ENCODE results near the gene OVOL3.

OVOL3 gene

GRCh38 chr19:36144624-36145023, 33.7 kb downstream of the OVOL3 start:
- Histone ChIP-seq H3K36me3 (ENCODE audit: control insufficient read depth in 1 of 2, insufficient read depth in 2 of 2, low read length in 2 of 2) (peaks cover 58 to 66% of the 10 kb centered on the region in 2 experiments), H4K8ac (ENCODE audit: low read depth, low read length) (no peak overlapping the region), H3K27ac (ENCODE audit: low read depth, low read length) (no peak overlapping the region), H3K4ac (ENCODE audit: low read depth, low read length) (no peak overlapping the region), H3K4me3 (ENCODE audit: low read depth, low read length) (no peak overlapping the region), H2BK5ac (ENCODE audit: low read depth, low read length, poor library complexity) (no peak overlapping the region), H3K4me2 (ENCODE audit: low read length) (no peak overlapping the region), H2BK120ac (ENCODE audit: insufficient read depth, low read length, poor library complexity) (no peak overlapping the region), H3K9ac (ENCODE audit: low read length) (no peak overlapping the region), H3K23ac (ENCODE audit: low read length) (no peak overlapping the region), H2BK12ac (ENCODE audit: low read length) (no peak overlapping the region), H4K91ac (ENCODE audit: low read depth, low read length) (no peak overlapping the region), H3K14ac (ENCODE audit: low read length) (no peak overlapping the region), H3K9me3 (ENCODE audit: insufficient read depth, low read depth, low read length) (peaks cover 2% of the 10 kb centered on the region), H2AK5ac (ENCODE audit: low read length) (no peak overlapping the region), H3K4me1 (ENCODE audit: control insufficient read depth in 1 of 2, insufficient read depth in 2 of 2, low read length in 2 of 2) (peaks cover 6% of the 10 kb centered on the region in 2 experiments), H3K79me1 (ENCODE audit: low read length) (peaks cover 13% of the 10 kb centered on the region), H4K12ac (ENCODE audit: low read depth, low read length) (no peak overlapping the region), H2AFZ (ENCODE audit: insufficient read depth, low read length, poor library complexity) (no peak overlapping the region), H3K27me3 (ENCODE audit: insufficient read depth, low read length) (no peaks in the 10 kb centered on the region), H3K18ac (ENCODE audit: low read length) (no peak overlapping the region), H3K79me2 (ENCODE audit: control insufficient read depth, insufficient read depth, low read length, poor library complexity) (peaks cover 13% of the 10 kb centered on the region)
- WGBS (ENCODE audit: extremely low coverage, insufficient coverage, insufficient read length) = no CpG with 5 or more reads among the region's 6 CpGs
- DNase-seq = no peak

GRCh38 chr19:36149673-36150406, 38.9 kb downstream of the OVOL3 start:
- no peak overlapping the region for H4K12ac ChIP-seq (ENCODE audit: low read depth, low read length)
- no peak overlapping the region for H2AFZ ChIP-seq (ENCODE audit: insufficient read depth, low read length, poor library complexity)
- H2AK5ac ChIP-seq (ENCODE audit: low read length) = no peak overlapping the region
- H3K4ac ChIP-seq (ENCODE audit: low read depth, low read length) = no peak overlapping the region
- no peaks in the 10 kb centered on the region for H3K79me2 ChIP-seq (ENCODE audit: control insufficient read depth, insufficient read depth, low read length, poor library complexity)
- no peak for DNase-seq
- H2BK12ac ChIP-seq (ENCODE audit: low read length) = no peak overlapping the region
- peaks cover 1% of the 10 kb centered on the region for H3K9me3 ChIP-seq (ENCODE audit: insufficient read depth, low read depth, low read length)
- no peak overlapping the region for H3K23ac ChIP-seq (ENCODE audit: low read length)
- no peak overlapping the region for H2BK120ac ChIP-seq (ENCODE audit: insufficient read depth, low read length, poor library complexity)
- no peak overlapping the region for H3K4me3 ChIP-seq (ENCODE audit: low read depth, low read length)
- H3K18ac ChIP-seq (ENCODE audit: low read length) = no peak overlapping the region
- H2BK5ac ChIP-seq (ENCODE audit: low read depth, low read length, poor library complexity) = no peak overlapping the region
- no peaks in the 10 kb centered on the region for H3K4me1 ChIP-seq (ENCODE audit: control insufficient read depth in 1 of 2, insufficient read depth in 2 of 2, low read length in 2 of 2)
- H3K14ac ChIP-seq (ENCODE audit: low read length) = no peak overlapping the region
- no peak overlapping the region for H3K9ac ChIP-seq (ENCODE audit: low read length)
- no CpG with 5 or more reads among the region's 13 CpGs for WGBS (ENCODE audit: extremely low coverage, insufficient coverage, insufficient read length)
- no peak overlapping the region for H4K8ac ChIP-seq (ENCODE audit: low read depth, low read length)
- no peaks in the 10 kb centered on the region for H3K27me3 ChIP-seq (ENCODE audit: insufficient read depth, low read length)
- H3K4me2 ChIP-seq (ENCODE audit: low read length) = no peak overlapping the region
- H4K91ac ChIP-seq (ENCODE audit: low read depth, low read length) = no peak overlapping the region
- no peak overlapping the region for H3K27ac ChIP-seq (ENCODE audit: low read depth, low read length)
- H3K79me1 ChIP-seq (ENCODE audit: low read length) = no peaks in the 10 kb centered on the region
- peaks cover 70 to 73% of the 10 kb centered on the region in 2 experiments for H3K36me3 ChIP-seq (ENCODE audit: control insufficient read depth in 1 of 2, insufficient read depth in 2 of 2, low read length in 2 of 2)

GRCh38 chr19:36150586-36150985, 39.6 kb downstream of the OVOL3 start:
- Histone ChIP-seq H3K9me3 (ENCODE audit: insufficient read depth, low read depth, low read length) (peaks cover 1% of the 10 kb centered on the region), H4K8ac (ENCODE audit: low read depth, low read length) (no peak overlapping the region), H3K36me3 (ENCODE audit: control insufficient read depth in 1 of 2, insufficient read depth in 2 of 2, low read length in 2 of 2) (peaks cover 64 to 69% of the 10 kb centered on the region in 2 experiments), H2BK120ac (ENCODE audit: insufficient read depth, low read length, poor library complexity) (no peak overlapping the region), H3K23ac (ENCODE audit: low read length) (no peak overlapping the region), H3K4ac (ENCODE audit: low read depth, low read length) (no peak overlapping the region), H3K4me2 (ENCODE audit: low read length) (no peak overlapping the region), H3K4me3 (ENCODE audit: low read depth, low read length) (no peak overlapping the region), H2AFZ (ENCODE audit: insufficient read depth, low read length, poor library complexity) (no peak overlapping the region), H4K91ac (ENCODE audit: low read depth, low read length) (no peak overlapping the region), H3K27me3 (ENCODE audit: insufficient read depth, low read length) (no peaks in the 10 kb centered on the region), H3K27ac (ENCODE audit: low read depth, low read length) (no peak overlapping the region), H3K4me1 (ENCODE audit: control insufficient read depth in 1 of 2, insufficient read depth in 2 of 2, low read length in 2 of 2) (no peaks in the 10 kb centered on the region), H2BK12ac (ENCODE audit: low read length) (no peak overlapping the region), H2BK5ac (ENCODE audit: low read depth, low read length, poor library complexity) (no peak overlapping the region), H3K79me2 (ENCODE audit: control insufficient read depth, insufficient read depth, low read length, poor library complexity) (no peaks in the 10 kb centered on the region), H3K79me1 (ENCODE audit: low read length) (no peaks in the 10 kb centered on the region), H3K9ac (ENCODE audit: low read length) (no peak overlapping the region), H3K18ac (ENCODE audit: low read length) (no peak overlapping the region), H4K12ac (ENCODE audit: low read depth, low read length) (no peak overlapping the region), H3K14ac (ENCODE audit: low read length) (no peak overlapping the region), H2AK5ac (ENCODE audit: low read length) (no peak overlapping the region)
- DNase-seq = no peak
- WGBS (ENCODE audit: extremely low coverage, insufficient coverage, insufficient read length) = no CpG with 5 or more reads among the region's 5 CpGs

- Histone ChIP-seq H2AK5ac (ENCODE audit: low read length) (no peak overlapping the region), H3K27ac (ENCODE audit: low read depth, low read length) (no peak overlapping the region), H4K91ac (ENCODE audit: low read depth, low read length) (no peak overlapping the region), H2BK120ac (ENCODE audit: insufficient read depth, low read length, poor library complexity) (no peak overlapping the region), H3K18ac (ENCODE audit: low read length) (no peak overlapping the region), H2BK5ac (ENCODE audit: low read depth, low read length, poor library complexity) (no peak overlapping the region), H2BK12ac (ENCODE audit: low read length) (no peak overlapping the region), H4K8ac (ENCODE audit: low read depth, low read length) (no peak overlapping the region), H4K12ac (ENCODE audit: low read depth, low read length) (no peak overlapping the region), H3K23ac (ENCODE audit: low read length) (no peak overlapping the region), H3K14ac (ENCODE audit: low read length) (no peak overlapping the region), H2AFZ (ENCODE audit: insufficient read depth, low read length, poor library complexity) (no peak overlapping the region), H3K4ac (ENCODE audit: low read depth, low read length) (no peak overlapping the region), H3K4me3 (ENCODE audit: low read depth, low read length) (no peak overlapping the region), H3K79me1 (ENCODE audit: low read length) (no peaks in the 10 kb centered on the region), H3K79me2 (ENCODE audit: control insufficient read depth, insufficient read depth, low read length, poor library complexity) (no peaks in the 10 kb centered on the region), H3K9me3 (ENCODE audit: insufficient read depth, low read depth, low read length) (peaks cover 1% of the 10 kb centered on the region), H3K36me3 (ENCODE audit: control insufficient read depth in 1 of 2, insufficient read depth in 2 of 2, low read length in 2 of 2) (peaks cover 57 to 61% of the 10 kb centered on the region in 2 experiments), H3K9ac (ENCODE audit: low read length) (no peak overlapping the region), H3K27me3 (ENCODE audit: insufficient read depth, low read length) (no peaks in the 10 kb centered on the region), H3K4me2 (ENCODE audit: low read length) (no peak overlapping the region), H3K4me1 (ENCODE audit: control insufficient read depth in 1 of 2, insufficient read depth in 2 of 2, low read length in 2 of 2) (no peaks in the 10 kb centered on the region)
- WGBS (ENCODE audit: extremely low coverage, insufficient coverage, insufficient read length) = no CpG with 5 or more reads among the region's 47 CpGs
- no peak for DNase-seq
Measured at GRCh38 chr19:36151144-36152018, 40.4 kb downstream of the OVOL3 start.
